RKO (cell line): ENCODE data around the gene FOXF2.

Source experiments
- DNase-seq: peaks from one replicate; pipeline ENCODE4 v3.0.0-alpha.2; 2016; ENCODE audit warnings: low spot score

FOXF2 gene

DNA sequence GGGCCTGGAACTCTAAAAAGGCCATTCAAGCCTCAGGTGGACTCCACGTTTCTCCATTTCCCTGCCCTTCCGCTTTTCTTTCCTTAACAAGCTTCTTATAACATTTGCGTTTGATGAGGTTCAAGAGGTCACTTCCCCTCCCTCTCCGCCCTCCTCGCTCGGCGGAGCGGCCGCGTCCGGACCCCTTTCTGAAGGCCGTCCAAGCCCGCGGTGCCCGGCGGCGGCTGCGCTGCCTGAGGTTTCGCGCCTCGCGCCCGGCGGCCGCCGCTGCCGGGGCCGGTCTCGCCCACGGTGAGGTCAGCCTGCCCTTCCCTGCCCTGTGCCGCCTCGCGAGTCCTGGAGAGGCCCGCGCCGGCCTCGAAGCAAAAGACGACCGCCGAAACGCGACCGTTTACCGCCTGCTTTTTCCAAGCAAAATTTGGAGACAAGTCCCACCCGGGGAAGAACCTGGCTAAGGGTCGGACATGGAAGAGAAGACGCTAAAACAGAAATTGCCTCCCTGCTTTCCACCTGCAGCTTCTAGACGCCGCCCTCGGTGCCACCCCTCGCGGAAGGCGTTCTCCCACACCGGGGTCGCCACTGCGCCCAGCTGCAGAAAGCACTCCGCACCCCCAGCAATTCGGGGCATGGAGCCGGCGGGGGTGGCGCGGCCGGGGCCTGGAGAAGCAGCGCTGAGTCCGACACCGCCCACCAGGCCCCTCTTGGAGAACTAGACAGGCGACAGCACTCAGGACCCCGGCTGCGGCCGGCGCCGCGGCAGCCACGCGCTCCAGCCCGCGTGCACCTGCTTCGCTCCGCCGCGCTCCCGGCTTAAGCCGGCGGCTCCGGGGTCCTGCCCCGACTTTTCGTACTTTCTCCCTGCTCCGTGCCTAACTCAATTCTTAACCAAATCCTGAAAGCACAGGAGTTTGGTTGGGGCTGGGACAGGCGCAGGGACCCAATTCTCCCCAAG, 11.0 kb upstream of the FOXF2 start:
- no peak for DNase-seq

DNA sequence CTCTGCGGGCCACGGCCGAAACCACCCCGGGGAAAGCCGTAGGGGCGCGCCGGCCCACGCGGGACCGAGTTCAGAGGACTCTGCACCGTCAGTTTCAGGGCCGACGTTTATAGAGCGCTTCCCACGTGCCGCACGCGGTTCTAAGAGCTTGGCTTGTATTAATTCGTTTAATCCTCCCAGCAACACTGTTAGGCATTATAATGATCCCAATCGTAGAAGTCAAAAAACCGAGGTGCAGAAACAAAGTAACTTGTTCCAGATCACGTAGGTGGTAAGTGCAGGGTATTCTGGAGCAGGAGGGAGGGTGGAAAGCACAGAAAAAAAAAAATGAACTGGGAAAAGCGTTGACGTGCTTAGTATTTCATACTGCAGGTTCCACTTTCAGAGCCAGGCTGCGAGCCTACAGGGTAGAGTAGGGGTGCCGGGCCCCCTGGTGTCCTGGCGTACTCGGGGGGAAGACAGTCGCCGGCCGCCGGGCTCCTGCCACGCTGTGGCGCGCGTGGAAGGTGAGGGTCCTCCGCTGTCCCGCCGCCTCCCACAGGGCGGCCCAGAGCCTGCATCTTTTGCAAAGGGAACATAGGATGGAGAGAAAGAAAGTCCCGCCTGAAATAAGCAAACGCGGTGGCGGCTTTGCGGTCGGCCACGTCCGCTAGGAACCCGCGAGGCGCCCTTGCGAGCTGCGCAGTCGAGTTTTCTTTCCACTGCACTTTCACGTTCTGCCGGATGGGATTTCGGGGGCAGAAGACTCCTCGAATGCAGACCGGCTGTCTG, 10.2 kb upstream of the FOXF2 start:
- no peak for DNase-seq

DNA sequence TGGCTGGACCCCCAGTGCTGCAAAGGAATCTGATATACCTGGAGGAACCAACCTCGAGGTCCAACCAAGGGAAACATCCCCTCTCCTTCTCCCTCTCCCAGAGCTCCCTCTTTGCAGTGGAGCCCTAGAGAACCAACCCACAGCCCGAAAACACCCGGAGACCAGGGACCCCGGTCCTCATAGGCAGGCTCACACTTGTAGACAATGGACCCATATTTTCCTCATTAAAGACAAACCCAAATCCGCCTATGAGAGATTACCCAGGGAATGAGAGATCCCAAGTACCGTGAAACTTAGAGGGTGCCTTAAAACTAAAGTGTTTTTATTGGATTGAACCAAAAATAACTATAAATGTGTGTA, 9.6 kb upstream of the FOXF2 start:
- no peak for DNase-seq

- no peak for DNase-seq
Measured at GRCh38 chr6:1380625-1381427, 8.6 kb upstream of the FOXF2 start.

DNA sequence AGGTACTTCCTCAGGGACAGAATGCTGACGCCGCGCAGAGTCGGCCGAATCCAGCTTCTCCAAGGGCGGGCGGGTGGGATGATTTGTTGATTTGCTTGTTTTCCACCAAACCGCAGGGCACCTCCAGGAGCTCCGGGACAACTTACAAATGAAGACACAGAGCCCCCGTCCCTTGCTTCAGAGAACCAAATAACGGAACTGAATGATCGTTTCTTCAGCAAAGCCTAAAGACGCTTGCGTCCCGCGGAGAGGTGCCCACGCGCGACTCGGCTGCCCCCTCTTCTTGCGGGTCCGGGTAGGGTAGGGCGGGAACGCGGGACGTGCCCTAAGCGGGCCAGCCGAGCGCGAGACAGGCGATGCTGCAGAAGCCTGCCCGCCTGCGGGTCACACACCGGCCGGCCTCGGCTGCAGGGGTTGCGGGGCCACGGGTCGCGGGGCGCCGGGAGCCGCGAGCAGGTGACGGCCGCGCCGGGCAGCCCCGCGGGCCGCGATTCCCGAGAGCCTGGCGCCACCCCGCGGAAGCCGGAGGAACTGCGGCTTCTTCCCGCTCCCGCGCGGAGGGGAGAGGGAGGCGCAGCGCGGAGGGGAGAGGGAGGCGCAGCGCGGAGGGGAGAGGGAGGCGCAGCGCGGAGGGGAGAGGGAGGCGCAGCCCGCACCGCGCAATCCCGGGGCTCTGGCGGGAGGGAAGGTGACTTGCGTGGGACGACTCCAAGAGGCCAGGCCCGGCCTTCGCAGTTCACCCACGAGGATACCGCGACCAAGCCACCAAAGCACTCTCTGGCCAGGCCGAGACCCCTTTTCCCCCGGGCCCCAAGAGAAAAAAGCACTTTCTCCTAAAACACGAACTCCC, 7.7 kb upstream of the FOXF2 start:
- DNase-seq = no peak

DNA sequence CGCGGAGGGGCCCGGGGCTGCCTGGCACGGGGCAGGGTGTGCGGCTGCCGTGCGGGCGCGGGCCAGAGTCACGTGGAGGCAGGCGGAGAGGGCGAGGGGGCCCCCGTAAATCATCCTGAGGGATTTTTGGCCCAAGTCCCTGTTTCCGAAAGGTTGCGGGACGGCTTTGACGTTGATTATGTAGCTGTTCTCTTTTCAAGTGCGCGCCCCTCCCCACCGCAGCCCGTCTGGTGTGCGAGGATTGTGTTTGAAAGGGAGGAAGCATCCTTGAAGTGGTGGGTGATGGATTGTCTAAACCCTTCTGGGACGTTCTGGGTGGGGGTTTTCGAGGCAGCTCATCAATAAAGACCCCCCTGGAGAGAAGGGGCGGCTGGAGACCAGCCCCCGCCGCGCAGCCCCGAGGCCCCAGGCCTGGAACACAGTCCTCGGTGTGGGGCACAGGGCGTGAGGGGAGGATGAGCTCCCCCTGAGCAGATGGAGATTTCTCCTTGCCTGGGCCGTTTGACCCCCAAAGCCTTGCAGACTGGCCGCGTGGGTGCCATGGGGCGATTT, 7.0 kb upstream of the FOXF2 start:
- no peak for DNase-seq

DNA sequence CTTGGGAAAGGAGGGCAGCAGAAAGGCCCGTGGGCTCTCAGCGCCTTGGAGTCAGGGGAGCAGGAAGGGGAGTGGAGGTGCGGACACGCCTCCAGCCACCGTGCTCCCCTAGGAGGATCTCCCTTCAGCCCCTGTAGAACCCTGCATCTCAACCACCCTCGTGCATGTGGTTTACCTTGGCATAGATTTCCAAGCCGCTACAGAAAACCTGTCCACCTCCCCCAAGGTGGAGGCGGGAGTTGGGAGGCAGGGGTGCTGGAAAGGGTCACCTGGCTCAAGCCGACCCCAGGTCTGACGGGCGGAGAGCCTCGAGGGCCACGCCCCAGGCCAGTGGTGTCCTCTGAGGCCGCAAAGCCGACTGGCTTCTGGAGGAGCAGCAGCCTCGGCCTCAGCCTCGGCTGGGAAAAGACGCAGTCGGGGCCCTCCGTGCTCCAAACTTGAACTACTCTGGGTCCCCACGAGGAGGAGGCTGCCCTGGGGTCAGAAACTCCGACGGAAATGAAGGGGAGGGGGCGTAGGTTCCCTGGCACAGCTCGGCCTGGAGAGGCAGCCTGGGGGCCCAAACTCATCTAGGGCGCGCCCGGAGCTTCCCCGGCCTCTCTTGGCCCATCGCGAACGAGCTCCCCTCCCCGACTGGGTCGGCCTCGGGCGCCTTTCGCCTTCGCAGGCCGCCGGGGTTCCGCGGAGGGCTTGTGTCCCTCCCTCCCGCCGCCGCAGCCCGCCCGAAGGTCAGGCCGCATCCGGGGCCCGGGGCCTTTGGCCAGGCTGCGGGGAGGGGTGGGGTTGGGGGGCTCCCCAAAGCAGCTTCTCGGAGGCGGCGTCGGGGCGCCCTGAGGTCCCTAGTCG, 6.3 kb upstream of the FOXF2 start:
- DNase-seq = no peak

DNA sequence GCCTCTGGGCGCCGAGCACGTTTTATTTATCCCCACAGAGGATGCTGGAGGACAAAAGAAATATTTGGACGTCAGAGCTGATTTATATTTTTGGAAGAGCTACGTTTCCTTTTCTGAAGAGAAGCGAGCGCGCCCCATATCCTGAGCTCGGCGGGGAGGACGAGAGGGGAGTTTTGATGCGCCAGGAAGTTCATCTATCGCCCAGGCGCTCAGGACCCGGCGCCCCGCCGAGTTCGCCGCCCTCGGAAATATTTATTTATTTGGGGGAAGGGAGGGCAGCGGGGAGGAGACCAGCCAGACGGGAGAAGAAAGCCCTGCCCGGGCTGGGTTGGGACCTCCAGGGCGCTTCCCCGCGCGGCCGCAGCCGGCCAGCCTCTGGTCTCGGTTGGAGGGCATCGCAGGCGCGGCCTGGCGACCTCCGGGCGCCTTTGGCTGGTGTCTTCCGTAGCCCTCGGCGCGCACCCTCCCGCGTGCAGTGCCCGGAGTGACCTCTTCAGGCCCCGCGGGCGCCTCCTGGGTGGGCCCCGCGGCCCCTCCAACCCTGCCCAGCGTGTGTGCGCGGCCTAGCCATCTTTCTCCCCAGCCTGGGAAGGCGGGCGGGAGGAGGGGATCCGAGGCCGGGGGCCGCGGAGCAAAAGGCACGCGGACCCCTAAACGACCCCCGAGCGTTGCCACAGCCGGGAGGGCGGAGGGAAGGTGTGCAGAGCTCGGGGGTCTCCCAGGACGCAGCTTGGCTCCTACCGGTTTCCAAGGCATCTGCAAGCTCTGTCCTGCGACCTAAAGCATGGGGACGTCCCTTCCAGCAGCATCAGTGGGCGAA, 5.4 kb upstream of the FOXF2 start:
- DNase-seq = no peak

GRCh38 chr6:1384549-1385128, 4.7 kb upstream of the FOXF2 start:
- no peak for DNase-seq

- no peak for DNase-seq
Measured at GRCh38 chr6:1385129-1386037, 4.0 kb upstream of the FOXF2 start.

- no peak for DNase-seq
Measured at GRCh38 chr6:1386038-1386709, 3.2 kb upstream of the FOXF2 start.

GRCh38 chr6:1387538-1387875, 1.9 kb upstream of the FOXF2 start:
- no peak for DNase-seq

DNA sequence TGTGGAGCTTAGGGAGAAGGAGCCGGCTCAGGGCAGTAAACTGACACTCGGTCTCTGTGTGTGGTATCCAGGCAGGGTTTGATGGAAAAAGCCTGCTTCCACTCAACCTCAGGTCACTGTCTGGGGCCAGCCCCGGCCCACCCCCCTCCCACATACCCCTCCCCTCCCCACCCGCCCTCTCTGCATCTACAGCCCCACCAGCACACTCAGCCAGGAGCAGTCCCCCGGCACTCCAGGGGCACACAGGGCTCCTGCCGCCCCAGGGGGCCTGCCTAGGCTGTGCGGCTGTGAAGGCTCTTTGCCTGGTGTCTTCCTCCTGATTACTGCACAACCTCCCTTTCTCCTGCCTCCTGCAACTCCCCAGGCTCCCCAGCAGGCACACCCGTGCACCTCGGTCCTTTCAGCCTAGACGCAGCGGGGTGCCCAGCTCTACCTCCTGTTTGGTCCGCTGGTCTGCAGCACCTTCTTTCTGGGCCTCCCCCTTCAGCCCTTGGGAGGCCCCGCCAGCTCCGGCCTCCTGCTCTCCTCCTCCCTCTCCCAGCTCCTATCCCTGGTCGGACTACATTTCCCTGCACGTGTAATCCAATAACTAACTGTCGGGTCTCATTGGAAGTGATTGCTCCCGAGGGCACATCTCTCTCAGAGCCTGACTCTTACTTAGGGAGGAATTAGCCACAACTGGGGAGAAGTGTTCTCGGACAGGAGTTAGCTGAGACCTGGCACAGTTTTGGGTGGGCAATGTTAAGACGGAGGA, 1.3 kb upstream of the FOXF2 start:
- DNase-seq = no peak

DNA sequence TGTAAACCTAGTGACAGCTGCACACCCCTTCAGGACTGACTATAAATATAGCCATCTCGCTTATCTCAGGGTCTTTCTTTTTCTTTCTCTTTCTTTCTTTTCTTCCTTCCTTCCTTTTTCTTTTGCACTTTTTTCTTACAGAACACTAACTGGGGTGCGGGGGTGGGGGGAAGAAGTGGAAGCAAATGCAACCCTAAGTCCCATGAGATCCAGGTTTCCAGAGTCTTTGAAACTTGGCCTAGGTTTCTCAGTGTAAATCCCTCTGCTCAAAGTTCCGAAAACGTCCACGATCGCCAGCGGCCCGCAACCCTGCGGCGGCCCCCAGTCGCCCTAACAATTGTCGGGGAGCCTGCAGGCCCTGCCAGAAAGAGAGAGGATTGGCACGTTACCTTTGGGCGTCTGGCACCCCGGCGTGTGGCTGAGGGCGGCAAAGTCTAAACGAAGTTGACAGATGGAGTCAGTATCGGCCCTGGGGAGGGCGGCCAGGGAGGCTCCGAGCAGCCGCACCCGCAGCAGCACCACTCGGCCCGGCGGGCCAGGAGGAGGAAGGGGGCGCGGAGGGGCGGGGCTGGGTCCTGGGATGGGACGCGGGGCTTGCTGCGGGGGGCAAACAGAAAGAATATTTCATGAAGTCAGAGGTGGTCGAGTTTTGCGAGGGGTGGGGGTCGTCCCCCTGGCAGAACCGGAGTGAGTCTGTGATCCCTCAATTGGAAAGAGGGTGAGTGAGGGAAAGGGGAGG, 577 bp upstream of the FOXF2 start:
- no peak for DNase-seq

DNA sequence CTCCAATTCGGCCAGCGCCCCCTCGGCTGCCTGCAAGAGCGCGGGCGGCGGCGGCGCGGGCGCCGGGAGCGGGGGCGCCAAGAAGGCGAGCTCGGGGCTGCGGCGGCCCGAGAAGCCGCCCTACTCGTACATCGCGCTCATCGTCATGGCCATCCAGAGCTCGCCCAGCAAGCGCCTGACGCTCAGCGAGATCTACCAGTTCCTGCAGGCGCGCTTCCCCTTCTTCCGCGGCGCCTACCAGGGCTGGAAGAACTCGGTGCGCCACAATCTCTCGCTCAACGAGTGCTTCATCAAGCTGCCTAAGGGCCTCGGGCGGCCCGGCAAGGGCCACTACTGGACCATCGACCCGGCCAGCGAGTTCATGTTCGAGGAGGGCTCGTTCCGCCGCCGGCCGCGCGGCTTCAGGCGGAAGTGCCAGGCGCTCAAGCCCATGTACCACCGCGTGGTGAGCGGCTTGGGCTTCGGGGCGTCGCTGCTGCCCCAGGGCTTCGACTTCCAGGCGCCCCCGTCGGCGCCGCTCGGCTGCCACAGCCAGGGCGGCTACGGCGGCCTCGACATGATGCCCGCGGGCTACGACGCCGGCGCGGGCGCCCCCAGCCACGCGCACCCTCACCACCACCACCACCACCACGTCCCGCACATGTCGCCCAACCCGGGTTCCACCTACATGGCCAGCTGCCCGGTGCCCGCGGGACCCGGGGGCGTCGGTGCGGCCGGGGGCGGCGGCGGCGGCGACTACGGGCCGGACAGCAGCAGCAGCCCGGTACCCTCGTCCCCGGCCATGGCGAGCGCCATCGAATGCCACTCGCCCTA, 963 bp downstream of the FOXF2 start:
- DNase-seq = no peak
